Measurements from ENCODE around the gene IL17REL. TPM values are rescaled to one million over a fixed set of nuclear protein-coding genes. Genes with fewer than 3 reads are reported as not detected.

Gene IL17REL
- total RNA-seq, 1 donor: not detected

GRCh38 chr22:50049299-50050195, 37.0 kb upstream of the IL17REL start:
- Histone ChIP-seq H3K4me3 (ENCODE audit: low read length) (no peak overlapping the region), H3K9me3 (ENCODE audit: low read depth, low read length) (no peaks in the 10 kb centered on the region), H3K27me3 (ENCODE audit: insufficient read depth, low read length) (no peaks in the 10 kb centered on the region), H3K4me1 (ENCODE audit: insufficient read depth, low read length) (no peaks in the 10 kb centered on the region)

- H3K4me3 ChIP-seq (ENCODE audit: low read length): no peak overlapping the region
Measured at GRCh38 chr22:50048836-50049235, 36.3 kb upstream of the IL17REL start.

GRCh38 chr22:50048061-50048765, 35.6 kb upstream of the IL17REL start:
- H3K9me3 ChIP-seq (ENCODE audit: low read depth, low read length): no peaks in the 10 kb centered on the region
- H3K4me3 ChIP-seq (ENCODE audit: low read length): no peak overlapping the region
- H3K27me3 ChIP-seq (ENCODE audit: insufficient read depth, low read length): no peaks in the 10 kb centered on the region
- no peaks in the 10 kb centered on the region for H3K4me1 ChIP-seq (ENCODE audit: insufficient read depth, low read length)

More at GRCh38 chr22:50048836-50049235, 36.3 kb upstream of the IL17REL start:
- Histone ChIP-seq H3K4me1 (ENCODE audit: insufficient read depth, low read length) (no peaks in the 10 kb centered on the region), H3K9me3 (ENCODE audit: low read depth, low read length) (no peaks in the 10 kb centered on the region), H3K27me3 (ENCODE audit: insufficient read depth, low read length) (no peaks in the 10 kb centered on the region)

- Histone ChIP-seq H3K27me3 (ENCODE audit: insufficient read depth, low read length) (no peaks in the 10 kb centered on the region), H3K9me3 (ENCODE audit: low read depth, low read length) (no peaks in the 10 kb centered on the region), H3K4me3 (ENCODE audit: low read length) (no peak overlapping the region), H3K4me1 (ENCODE audit: insufficient read depth, low read length) (no peaks in the 10 kb centered on the region)
Measured at GRCh38 chr22:50047346-50047745, 34.8 kb upstream of the IL17REL start.

GRCh38 chr22:50046481-50047245, 34.1 kb upstream of the IL17REL start:
- H3K4me1 ChIP-seq (ENCODE audit: insufficient read depth, low read length): no peaks in the 10 kb centered on the region
- no peak overlapping the region for H3K4me3 ChIP-seq (ENCODE audit: low read length)
- H3K9me3 ChIP-seq (ENCODE audit: low read depth, low read length): no peaks in the 10 kb centered on the region
- no peaks in the 10 kb centered on the region for H3K27me3 ChIP-seq (ENCODE audit: insufficient read depth, low read length)

GRCh38 chr22:50046019-50046415, 33.5 kb upstream of the IL17REL start:
- Histone ChIP-seq H3K4me1 (ENCODE audit: insufficient read depth, low read length) (no peaks in the 10 kb centered on the region), H3K9me3 (ENCODE audit: low read depth, low read length) (no peaks in the 10 kb centered on the region), H3K27me3 (ENCODE audit: insufficient read depth, low read length) (no peaks in the 10 kb centered on the region), H3K4me3 (ENCODE audit: low read length) (no peak overlapping the region)

GRCh38 chr22:50045211-50046018, 32.9 kb upstream of the IL17REL start:
- Histone ChIP-seq H3K9me3 (ENCODE audit: low read depth, low read length) (no peaks in the 10 kb centered on the region), H3K4me3 (ENCODE audit: low read length) (no peak overlapping the region), H3K27me3 (ENCODE audit: insufficient read depth, low read length) (no peaks in the 10 kb centered on the region), H3K4me1 (ENCODE audit: insufficient read depth, low read length) (no peaks in the 10 kb centered on the region)

- Histone ChIP-seq H3K27me3 (ENCODE audit: insufficient read depth, low read length) (no peaks in the 10 kb centered on the region), H3K4me1 (ENCODE audit: insufficient read depth, low read length) (no peaks in the 10 kb centered on the region), H3K9me3 (ENCODE audit: low read depth, low read length) (no peaks in the 10 kb centered on the region), H3K4me3 (ENCODE audit: low read length) (no peak overlapping the region)
Measured at GRCh38 chr22:50044485-50045118, 32.0 kb upstream of the IL17REL start.

GRCh38 chr22:50041361-50042065, 28.9 kb upstream of the IL17REL start:
- Histone ChIP-seq H3K27me3 (ENCODE audit: insufficient read depth, low read length) (no peaks in the 10 kb centered on the region), H3K9me3 (ENCODE audit: low read depth, low read length) (no peaks in the 10 kb centered on the region), H3K4me1 (ENCODE audit: insufficient read depth, low read length) (no peaks in the 10 kb centered on the region), H3K4me3 (ENCODE audit: low read length) (no peak overlapping the region)

- no peaks in the 10 kb centered on the region for H3K9me3 ChIP-seq (ENCODE audit: low read depth, low read length)
- H3K27me3 ChIP-seq (ENCODE audit: insufficient read depth, low read length): no peaks in the 10 kb centered on the region
- no peaks in the 10 kb centered on the region for H3K4me1 ChIP-seq (ENCODE audit: insufficient read depth, low read length)
- no peak overlapping the region for H3K4me3 ChIP-seq (ENCODE audit: low read length)
Measured at GRCh38 chr22:50040717-50041116, 28.2 kb upstream of the IL17REL start.

- no peak overlapping the region for H3K4me3 ChIP-seq (ENCODE audit: low read length)
- H3K4me1 ChIP-seq (ENCODE audit: insufficient read depth, low read length): no peaks in the 10 kb centered on the region
- no peaks in the 10 kb centered on the region for H3K9me3 ChIP-seq (ENCODE audit: low read depth, low read length)
- no peaks in the 10 kb centered on the region for H3K27me3 ChIP-seq (ENCODE audit: insufficient read depth, low read length)
Measured at GRCh38 chr22:50039669-50040443, 27.3 kb upstream of the IL17REL start.

GRCh38 chr22:50035976-50036724, 23.6 kb upstream of the IL17REL start:
- no peak overlapping the region for H3K4me3 ChIP-seq (ENCODE audit: low read length)
- no peaks in the 10 kb centered on the region for H3K4me1 ChIP-seq (ENCODE audit: insufficient read depth, low read length)
- H3K27me3 ChIP-seq (ENCODE audit: insufficient read depth, low read length): no peaks in the 10 kb centered on the region
- H3K9me3 ChIP-seq (ENCODE audit: low read depth, low read length): no peaks in the 10 kb centered on the region

All from mononuclear cell (primary cell).